A549 (cell line): ENCODE data around the gene TMEM82.

ENCODE experiments used
- EHF ChIP-seq: fragments of 250-450 bp; sonication (Bioruptor Pico); IDR thresholded peaks from 2 replicates; pipeline ENCODE4 v1.5.0; 2020; ENCODE audit warnings: mild to moderate bottlenecking
- EP300 ChIP-seq, 2 experiments: fragments of >200 bp; sonication (Bioruptor Twin); formaldehyde crosslinking; IDR thresholded peaks; 2 replicates in 1 of 2; 3 replicates in 1 of 2; pipeline ENCODE4 v1.6.1; 2016 to 2017
- POLR2A ChIP-seq: IDR thresholded peaks from 2 replicates; pipeline ENCODE4 v1.6.1; 2012; ENCODE audit warnings: mild to moderate bottlenecking, low read length
- POLR2AphosphoS2 ChIP-seq: conservative IDR thresholded peaks from 2 replicates; pipeline ENCODE4 v1.6.1; 2012; ENCODE audit warnings: low read length, improper control_type of control experiment, inconsistent platforms
- RAD21 ChIP-seq, 2 experiments: fragments of >200 bp in 1 of 2; sonication (Bioruptor Twin) in 1 of 2; formaldehyde crosslinking in 1 of 2; IDR thresholded peaks in 1 of 2; conservative IDR thresholded peaks in 1 of 2; 2 replicates in 1 of 2; 3 replicates in 1 of 2; pipeline ENCODE4 v1.6.1; 2012 to 2018; ENCODE audit warnings: inconsistent platforms in 1 of 2
- TF ChIP-seq, protein P1 (sequence below): fragments of >200 bp; sonication (Bioruptor Twin); formaldehyde crosslinking; IDR thresholded peaks from 3 replicates; pipeline ENCODE4 v1.5.1; 2016

GRCh38 chr1:15707239-15707925, 34.9 kb upstream of the TMEM82 start:
- no peak for TF ChIP-seq POLR2A
- no peak for TF ChIP-seq EP300 (IDR thresholded peaks at IDR 0.05)
- TF ChIP-seq, protein P1, sequence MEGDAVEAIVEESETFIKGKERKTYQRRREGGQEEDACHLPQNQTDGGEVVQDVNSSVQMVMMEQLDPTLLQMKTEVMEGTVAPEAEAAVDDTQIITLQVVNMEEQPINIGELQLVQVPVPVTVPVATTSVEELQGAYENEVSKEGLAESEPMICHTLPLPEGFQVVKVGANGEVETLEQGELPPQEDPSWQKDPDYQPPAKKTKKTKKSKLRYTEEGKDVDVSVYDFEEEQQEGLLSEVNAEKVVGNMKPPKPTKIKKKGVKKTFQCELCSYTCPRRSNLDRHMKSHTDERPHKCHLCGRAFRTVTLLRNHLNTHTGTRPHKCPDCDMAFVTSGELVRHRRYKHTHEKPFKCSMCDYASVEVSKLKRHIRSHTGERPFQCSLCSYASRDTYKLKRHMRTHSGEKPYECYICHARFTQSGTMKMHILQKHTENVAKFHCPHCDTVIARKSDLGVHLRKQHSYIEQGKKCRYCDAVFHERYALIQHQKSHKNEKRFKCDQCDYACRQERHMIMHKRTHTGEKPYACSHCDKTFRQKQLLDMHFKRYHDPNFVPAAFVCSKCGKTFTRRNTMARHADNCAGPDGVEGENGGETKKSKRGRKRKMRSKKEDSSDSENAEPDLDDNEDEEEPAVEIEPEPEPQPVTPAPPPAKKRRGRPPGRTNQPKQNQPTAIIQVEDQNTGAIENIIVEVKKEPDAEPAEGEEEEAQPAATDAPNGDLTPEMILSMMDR, result no peak
- TF ChIP-seq RAD21 (conservative IDR thresholded peaks at IDR 0.05 in 1 of 2, IDR thresholded peaks at IDR 0.05 in 1 of 2), result no peak
- TF ChIP-seq EHF (CRISPR knock-in tag), result no peak
- no peak for TF ChIP-seq POLR2AphosphoS2
